NB4 (cell line): Measurements from ENCODE around the gene RMND5A.

Source experiments
- CTCF ChIP-seq: IDR thresholded peaks from one replicate; pipeline ENCODE4 v1.5.1; 2012; ENCODE audit warnings: low read depth, low read length
- MYC ChIP-seq: IDR thresholded peaks from 2 replicates; pipeline ENCODE4 v1.6.1; 2011; ENCODE audit warnings: low read depth, low read length
- POLR2A ChIP-seq: IDR thresholded peaks from 2 replicates; pipeline ENCODE4 v1.6.1; 2011; ENCODE audit warnings: mild to moderate bottlenecking; ENCODE audit not compliant: insufficient read length; ENCODE audit errors: extremely low read depth

GRCh38 chr2:86818114-86818801 is 98.2 kb downstream of the RMND5A start:
- no peak for TF ChIP-seq CTCF
- TF ChIP-seq POLR2A: no peak
- no peak for TF ChIP-seq MYC
